NCI-H510A treated with DMSO at 0.1 percent for 48 hours (cell line): ENCODE data around the gene KNOP1.
"Not testable (repeated sequence)": the region's sequence is repeated elsewhere in the genome, so short reads cannot be mapped to it uniquely, and the experiment has no call there.

Experiments
- DNase-seq: peaks from one replicate; lab custom pipeline; 2025; lab: John Stamatoyannopoulos, UW

The KNOP1 gene

GRCh38 chr16:19683453-19684236 lies 34.4 kb downstream of the KNOP1 start:
- DNase-seq = no peak

- no peak for DNase-seq
Observed at GRCh38 chr16:19681637-19682036, 36.4 kb downstream of the KNOP1 start.

- DNase-seq = no peak
Observed at GRCh38 chr16:19680881-19681340, 37.1 kb downstream of the KNOP1 start.

GRCh38 chr16:19679281-19679680 lies 38.7 kb downstream of the KNOP1 start:
- DNase-seq = not testable (repeated sequence)

GRCh38 chr16:19678804-19679203 lies 39.2 kb downstream of the KNOP1 start:
- DNase-seq = no peak

- no peak for DNase-seq
Observed at GRCh38 chr16:19677402-19677801, 40.6 kb downstream of the KNOP1 start.

GRCh38 chr16:19674485-19674884 lies 43.5 kb downstream of the KNOP1 start:
- DNase-seq = no peak

- DNase-seq = no peak
Observed at GRCh38 chr16:19672378-19672777, 45.6 kb downstream of the KNOP1 start.

GRCh38 chr16:19666477-19666876 lies 51.5 kb downstream of the KNOP1 start:
- DNase-seq = no peak

- not testable (repeated sequence) for DNase-seq
Observed at GRCh38 chr16:19665313-19665712, 52.7 kb downstream of the KNOP1 start.

GRCh38 chr16:19664166-19664565 lies 53.9 kb downstream of the KNOP1 start:
- DNase-seq = no peak

- no peak for DNase-seq
Observed at GRCh38 chr16:19662351-19662750, 55.7 kb downstream of the KNOP1 start.

GRCh38 chr16:19660432-19660831 lies 57.6 kb downstream of the KNOP1 start:
- no peak for DNase-seq

- DNase-seq = no peak
Observed at GRCh38 chr16:19659554-19659953, 58.5 kb downstream of the KNOP1 start.

GRCh38 chr16:19657831-19658230 lies 60.2 kb downstream of the KNOP1 start:
- no peak for DNase-seq

GRCh38 chr16:19655242-19655777 lies 62.7 kb downstream of the KNOP1 start:
- DNase-seq = no peak

- DNase-seq = no peak
Observed at GRCh38 chr16:19654147-19654546, 63.9 kb downstream of the KNOP1 start.
